ENCODE measurements around the gene CNOT10. TPM values are rescaled to one million over a fixed set of nuclear protein-coding genes. Genes with fewer than 3 reads are reported as not detected.

The CNOT10 gene
- total RNA-seq, 2 donors from 2014 or later = 12.5 to 25.3 TPM

DNA sequence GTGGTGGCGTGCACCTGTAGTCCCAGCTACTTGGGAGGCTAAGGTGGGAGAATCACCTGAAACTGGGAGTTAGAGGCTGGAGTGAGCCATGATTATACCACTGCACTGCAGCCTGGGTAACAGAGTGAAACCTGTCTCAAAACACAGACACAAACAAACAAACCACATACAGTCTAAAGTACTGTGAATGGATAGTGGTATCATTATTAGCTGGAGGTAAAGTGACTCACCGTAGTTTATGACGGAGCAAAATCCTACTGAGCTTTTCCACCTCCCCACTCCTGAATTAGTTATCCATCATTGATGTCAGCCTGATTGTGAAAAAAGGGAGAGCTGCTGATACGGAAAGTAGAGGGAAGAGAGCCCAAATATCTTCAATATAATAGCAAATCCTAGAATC, 3.2 kb upstream of the CNOT10 start:
- no peaks in the 10 kb centered on the region for H3K9me3 ChIP-seq
- peaks cover 6 to 18% of the 10 kb centered on the region in 2 donors for H3K4me1 ChIP-seq (ENCODE audit: control insufficient read depth in 1 of 2, low read depth in 2 of 2)
- no peak overlapping the region for H3K4me3 ChIP-seq
- ATAC-seq (ENCODE audit: insufficient number of reproducible peaks, low FRiP score, low read depth) (no peak), DNase-seq (ENCODE audit: low spot score) (no peak)
- no peak overlapping the region for H3K27ac ChIP-seq
- H3K27me3 ChIP-seq (replicated peaks; ENCODE audit: insufficient read depth) = no peaks in the 10 kb centered on the region
- no peaks in the 10 kb centered on the region for H3K36me3 ChIP-seq
- TF ChIP-seq, protein P1, sequence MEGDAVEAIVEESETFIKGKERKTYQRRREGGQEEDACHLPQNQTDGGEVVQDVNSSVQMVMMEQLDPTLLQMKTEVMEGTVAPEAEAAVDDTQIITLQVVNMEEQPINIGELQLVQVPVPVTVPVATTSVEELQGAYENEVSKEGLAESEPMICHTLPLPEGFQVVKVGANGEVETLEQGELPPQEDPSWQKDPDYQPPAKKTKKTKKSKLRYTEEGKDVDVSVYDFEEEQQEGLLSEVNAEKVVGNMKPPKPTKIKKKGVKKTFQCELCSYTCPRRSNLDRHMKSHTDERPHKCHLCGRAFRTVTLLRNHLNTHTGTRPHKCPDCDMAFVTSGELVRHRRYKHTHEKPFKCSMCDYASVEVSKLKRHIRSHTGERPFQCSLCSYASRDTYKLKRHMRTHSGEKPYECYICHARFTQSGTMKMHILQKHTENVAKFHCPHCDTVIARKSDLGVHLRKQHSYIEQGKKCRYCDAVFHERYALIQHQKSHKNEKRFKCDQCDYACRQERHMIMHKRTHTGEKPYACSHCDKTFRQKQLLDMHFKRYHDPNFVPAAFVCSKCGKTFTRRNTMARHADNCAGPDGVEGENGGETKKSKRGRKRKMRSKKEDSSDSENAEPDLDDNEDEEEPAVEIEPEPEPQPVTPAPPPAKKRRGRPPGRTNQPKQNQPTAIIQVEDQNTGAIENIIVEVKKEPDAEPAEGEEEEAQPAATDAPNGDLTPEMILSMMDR (IDR thresholded peaks at IDR 0.05) = no peak

DNA sequence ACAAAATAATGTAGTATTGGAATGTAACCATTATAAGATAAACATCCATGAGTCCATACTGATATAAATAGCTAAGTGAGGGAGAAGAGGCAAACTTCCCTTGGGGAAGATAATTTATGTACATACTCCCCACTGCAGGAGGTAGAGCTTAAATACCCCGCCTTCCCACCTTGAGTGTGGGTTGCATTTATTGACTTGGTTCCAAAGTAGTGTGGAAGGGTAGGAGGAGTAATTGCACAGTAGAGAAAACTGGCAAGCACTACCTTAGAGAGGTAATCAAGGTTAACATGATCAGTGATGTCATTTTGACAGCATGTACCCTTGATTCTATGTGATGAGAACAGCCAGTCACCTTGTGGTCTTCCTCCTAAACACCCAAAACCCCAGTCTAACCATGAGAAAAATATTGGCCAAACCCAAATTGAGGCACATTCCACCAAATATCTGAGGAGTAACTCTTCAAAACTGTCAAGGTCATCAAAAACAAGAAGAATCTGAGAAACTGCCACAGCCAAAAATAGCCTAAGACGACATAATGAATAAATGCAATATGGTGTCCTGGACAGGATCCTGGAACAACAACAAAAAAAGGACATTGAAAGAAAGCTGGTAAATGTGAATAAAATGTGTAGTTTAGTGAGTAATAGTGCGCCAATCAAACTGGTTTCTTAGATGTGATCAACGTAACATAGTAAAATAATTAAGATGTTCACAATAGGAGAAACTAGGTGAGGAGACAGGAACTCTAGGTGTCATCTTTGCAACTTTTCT, 774 bp upstream of the CNOT10 start:
- peaks cover 9 to 22% of the 10 kb centered on the region in 2 donors for H3K4me1 ChIP-seq (ENCODE audit: control insufficient read depth in 1 of 2, low read depth in 2 of 2)
- H3K4me3 ChIP-seq = peak overlapping the region; percentile 78
- no peak for ATAC-seq (ENCODE audit: insufficient number of reproducible peaks, low FRiP score, low read depth)
- TF ChIP-seq, protein P1 (IDR thresholded peaks at IDR 0.05) = no peak
- DNase-seq (ENCODE audit: low spot score) = no peak
- no peaks in the 10 kb centered on the region for H3K9me3 ChIP-seq
- H3K27me3 ChIP-seq (replicated peaks; ENCODE audit: insufficient read depth) = no peaks in the 10 kb centered on the region
- H3K27ac ChIP-seq = peak overlapping the region; percentile 65 to 70
- no peaks in the 10 kb centered on the region for H3K36me3 ChIP-seq

DNA sequence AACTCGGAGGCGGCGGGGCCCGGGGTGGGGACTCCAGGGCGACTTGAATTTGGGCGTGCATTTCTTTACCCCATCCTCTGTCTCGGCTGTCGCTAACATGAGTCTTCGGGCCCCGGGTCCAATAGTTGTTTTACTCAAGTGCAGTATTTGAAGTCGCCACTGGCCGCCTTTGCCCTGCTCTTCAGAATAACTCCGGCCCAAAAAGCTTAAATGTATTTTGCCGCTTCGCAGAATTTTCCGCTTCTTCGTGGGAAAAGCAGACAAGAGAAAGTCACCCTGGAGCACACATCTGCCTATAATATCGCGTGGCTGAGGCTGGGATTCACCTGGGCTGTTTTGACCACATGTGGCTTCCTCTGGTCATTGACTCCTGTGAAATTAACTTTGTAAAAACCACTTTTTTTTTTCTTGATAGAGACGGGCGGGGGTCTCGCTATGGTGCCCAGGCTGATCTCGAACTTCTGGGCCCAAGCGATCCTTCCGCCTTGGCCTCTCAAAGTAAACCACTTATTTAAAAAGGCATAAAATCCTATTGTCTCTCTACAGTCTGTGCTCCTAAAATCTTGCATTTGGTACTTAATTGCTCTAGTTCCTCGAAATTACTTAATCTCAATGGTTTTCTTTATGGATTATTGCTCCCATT, 676 bp downstream of the CNOT10 start:
- peaks cover 9 to 22% of the 10 kb centered on the region in 2 donors for H3K4me1 ChIP-seq (ENCODE audit: control insufficient read depth in 1 of 2, low read depth in 2 of 2)
- no peaks in the 10 kb centered on the region for H3K9me3 ChIP-seq
- H3K27me3 ChIP-seq (replicated peaks; ENCODE audit: insufficient read depth) = no peaks in the 10 kb centered on the region
- TF ChIP-seq, protein P1 (IDR thresholded peaks at IDR 0.05) = no peak
- peak; percentile 11 for ATAC-seq (ENCODE audit: insufficient number of reproducible peaks, low FRiP score, low read depth)
- peak overlapping the region; percentile 65 to 70 for H3K27ac ChIP-seq
- H3K4me3 ChIP-seq = peak overlapping the region; percentile 78
- no peak for DNase-seq (ENCODE audit: low spot score)
- H3K36me3 ChIP-seq = no peaks in the 10 kb centered on the region

DNA sequence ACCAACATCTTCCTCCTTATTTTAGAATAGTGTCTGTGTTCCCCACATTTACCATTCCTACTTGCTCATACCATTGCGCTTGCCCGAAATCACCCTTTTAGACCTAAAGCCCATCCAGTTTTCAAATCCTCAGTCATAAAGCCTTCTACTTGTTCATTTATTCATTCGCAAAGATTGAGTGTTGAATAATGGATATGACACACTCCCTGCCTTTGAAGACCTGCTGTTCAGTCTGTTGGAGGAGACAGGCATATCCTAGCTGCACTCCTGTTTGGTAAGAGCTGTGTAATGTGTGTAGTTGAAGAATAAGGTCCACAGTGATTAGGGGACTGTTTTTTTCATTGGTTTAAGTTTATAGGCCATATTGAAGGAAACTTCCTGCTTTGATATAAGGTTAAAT, 1.7 kb downstream of the CNOT10 start:
- Histone ChIP-seq H3K4me1 (ENCODE audit: control insufficient read depth in 1 of 2, low read depth in 2 of 2) (peaks cover 9 to 22% of the 10 kb centered on the region in 2 donors), H3K9me3 (no peaks in the 10 kb centered on the region), H3K27me3 (replicated peaks; ENCODE audit: insufficient read depth) (no peaks in the 10 kb centered on the region), H3K4me3 (no peak overlapping the region), H3K27ac (no peak overlapping the region), H3K36me3 (no peaks in the 10 kb centered on the region)
- TF ChIP-seq, protein P1 (IDR thresholded peaks at IDR 0.05) = no peak
- DNase-seq (ENCODE audit: low spot score) (no peak), ATAC-seq (ENCODE audit: insufficient number of reproducible peaks, low FRiP score, low read depth) (no peak)

DNA sequence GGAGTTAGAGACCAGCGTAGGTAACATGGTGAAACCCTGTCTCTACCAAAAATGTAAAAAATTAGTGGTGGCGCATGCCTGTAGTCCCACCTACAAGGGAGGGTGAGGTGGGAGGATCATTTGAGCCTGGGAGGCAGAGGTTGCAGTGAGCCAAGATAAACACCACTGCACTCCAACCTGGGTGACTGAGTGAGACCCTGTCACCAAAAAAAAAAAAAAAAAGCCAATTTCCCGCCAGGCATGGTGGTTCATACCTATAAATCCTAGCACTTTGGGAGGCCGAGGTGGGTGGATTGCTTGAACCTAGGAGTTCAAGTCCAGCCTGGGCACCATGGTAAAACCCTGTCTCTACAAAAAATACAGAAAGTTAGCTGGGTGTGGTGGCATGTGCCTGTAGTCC, 6.9 kb downstream of the CNOT10 start:
- no peaks in the 10 kb centered on the region for H3K27me3 ChIP-seq (replicated peaks; ENCODE audit: insufficient read depth)
- H3K4me3 ChIP-seq = no peak overlapping the region
- no peak overlapping the region for H3K27ac ChIP-seq
- no peak for DNase-seq (ENCODE audit: low spot score)
- H3K36me3 ChIP-seq = no peaks in the 10 kb centered on the region
- no peaks in the 10 kb centered on the region for H3K9me3 ChIP-seq
- ATAC-seq (ENCODE audit: insufficient number of reproducible peaks, low FRiP score, low read depth) = no peak
- TF ChIP-seq, protein P1 (IDR thresholded peaks at IDR 0.05) = no peak
- peaks cover 3% of the 10 kb centered on the region in 2 donors for H3K4me1 ChIP-seq (ENCODE audit: control insufficient read depth in 1 of 2, low read depth in 2 of 2)

All from thoracic aorta (tissue), 2 donors.